ENCODE results near the gene EVI5.

GRCh38 chr1:92808381-92808780 is 23.5 kb upstream of the EVI5 start:
- TF ChIP-seq CTCF (IDR thresholded peaks at IDR 0.05), result no peak
- no peak for TF ChIP-seq ATF1 (CRISPR knock-in tag; IDR thresholded peaks at IDR 0.05)
- no peak for TF ChIP-seq CREB1 (CRISPR knock-in tag; IDR thresholded peaks at IDR 0.05)
- no peak for TF ChIP-seq MAX (CRISPR knock-in tag; IDR thresholded peaks at IDR 0.05)
- no peak for TF ChIP-seq MXD4 (CRISPR knock-in tag; IDR thresholded peaks at IDR 0.05; ENCODE audit: borderline replicate concordance)
- no peak for TF ChIP-seq FOXP1 (CRISPR knock-in tag; IDR thresholded peaks at IDR 0.05; ENCODE audit: borderline replicate concordance)
